K562 (cell line): ENCODE results near the gene FBLN7. TPM values are rescaled to one million over a fixed set of nuclear protein-coding genes. Genes with fewer than 3 reads are reported as not detected.
A peak's percentile ranks its signal among the peaks of the same experiment; 100 is the strongest.

Source experiments
- ATAC-seq: fragments of 200-7000 bp; cut with Tn5 transposase; 3 replicates; pipeline ENCODE4 v1.9.1; 2020; ENCODE audit warnings: moderate library complexity
- BruUV-seq: library from RNA; stranded (reverse); fragments of 400-500 nt; replicated peaks from 2 replicates; lab custom pipeline; 2021; lab: Mats Ljungman, UMichigan
- CTCF ChIA-PET: fragments of 300-600 bp; formaldehyde crosslinking; extraction: SDS; loops from one replicate; lab custom pipeline; 2021; ENCODE audit warnings: low intra/inter-chr PET ratio; lab: Yijun Ruan, JAX
- POLR2A ChIA-PET: fragments of 300-600, 350-650 bp; sonication (Branson Sonifier 250); formaldehyde crosslinking; extraction: SDS; loops from one replicate; lab custom pipeline; 2021; ENCODE audit warnings: antibody characterized with exemption, inconsistent platforms; lab: Yijun Ruan, JAX
- DNase-seq, 4 experiments: peaks; one replicate each; pipeline versions ENCODE4 v3.0.0 to v3.0.0-alpha.2; 2011 to 2018; ENCODE audit warnings: low spot score in 3 of 4, mixed read lengths in 3 of 4; ENCODE audit errors: extremely low read depth in 1 of 4
- FAIRE-seq: peaks from 2 replicates; lab custom pipeline; 2011; peaks lifted over from hg19 to GRCh38; lab: Jason Lieb, UNC
- H2AFZ ChIP-seq: 2 replicates; pipeline ENCODE4 v1.6.0; 2011; ENCODE audit warnings: low read depth, low read length, control low read depth, inconsistent platforms
- H3K27ac ChIP-seq: fragments of 200-600 bp; 3 replicates; pipeline ENCODE4 v1.8.0; 2011; ENCODE audit warnings: low read depth, mild to moderate bottlenecking, control low read depth, inconsistent platforms, low read length, moderate library complexity, mixed read lengths; ENCODE audit errors: extremely low read depth
- H3K27me3 ChIP-seq, 2 experiments: fragments of 300-600 bp in 1 of 2; 2 replicates in 1 of 2; 3 replicates in 1 of 2; pipeline versions ENCODE4 v1.6.0 to v1.8.0; 2011; ENCODE audit warnings: inconsistent platforms in 2 of 2, low read length in 2 of 2, mild to moderate bottlenecking in 1 of 2, mixed read lengths in 1 of 2, moderate library complexity in 1 of 2; ENCODE audit not compliant: control insufficient read depth in 2 of 2, insufficient read depth in 2 of 2
- H3K36me3 ChIP-seq: fragments of 300-600 bp; 3 replicates; pipeline ENCODE4 v1.8.0; 2011; ENCODE audit warnings: mild to moderate bottlenecking, low read length, inconsistent platforms; ENCODE audit not compliant: control insufficient read depth, insufficient read depth
- H3K4me1 ChIP-seq, 2 experiments: fragments of 200-600 bp in 1 of 2; replicated peaks in 1 of 2; 2 replicates in 1 of 2; 3 replicates in 1 of 2; pipeline versions ENCODE4 v1.5.1 to v1.8.0; 2011; ENCODE audit warnings: inconsistent platforms in 2 of 2, low read length in 2 of 2, mild to moderate bottlenecking in 1 of 2, mixed read lengths in 1 of 2, moderate library complexity in 1 of 2; ENCODE audit not compliant: control insufficient read depth in 2 of 2, insufficient read depth in 2 of 2
- H3K4me2 ChIP-seq: 2 replicates; pipeline ENCODE4 v1.6.1; 2011; ENCODE audit warnings: low read length, control low read depth, inconsistent platforms, mixed read lengths; ENCODE audit not compliant: insufficient read depth
- H3K4me3 ChIP-seq: fragments of 200-600 bp; sonication (generic), shearing (Covaris generic); 2 replicates; pipeline ENCODE4 v1.5.1; 2016; ENCODE audit warnings: control low read depth, inconsistent platforms
- H3K79me2 ChIP-seq: fragments of 200-600 bp; 3 replicates; pipeline ENCODE4 v1.8.0; 2011; ENCODE audit warnings: low read length, inconsistent platforms; ENCODE audit not compliant: control insufficient read depth, insufficient read depth
- H3K9ac ChIP-seq, 2 experiments: 2 replicates each; pipeline versions ENCODE4 v1.6.0 to v1.6.1; 2011; ENCODE audit warnings: low read depth in 2 of 2, low read length in 2 of 2, control low read depth in 1 of 2, inconsistent platforms in 1 of 2, mild to moderate bottlenecking in 1 of 2, mixed read lengths in 1 of 2; ENCODE audit not compliant: insufficient read depth in 1 of 2
- H3K9me1 ChIP-seq: one replicate; pipeline ENCODE4 v1.6.0; 2011; ENCODE audit warnings: inconsistent platforms, mild to moderate bottlenecking, low read length, moderate library complexity; ENCODE audit not compliant: control insufficient read depth, insufficient read depth
- H3K9me3 ChIP-seq: replicated peaks from 2 replicates; pipeline ENCODE4 v1.5.1; 2011; ENCODE audit warnings: low read depth, low read length, inconsistent platforms; ENCODE audit not compliant: control insufficient read depth, insufficient read depth
- H4K20me1 ChIP-seq: replicated peaks from 2 replicates; pipeline ENCODE4 v1.6.1; 2011; ENCODE audit warnings: low read length, inconsistent platforms, mixed read lengths; ENCODE audit not compliant: control insufficient read depth, insufficient read depth
- C11orf30 ChIP-seq: fragments of 450-650 bp; IDR thresholded peaks from 2 replicates; pipeline ENCODE4 v1.6.1; 2016; ENCODE audit warnings: low read depth, mild to moderate bottlenecking
- L3MBTL2 ChIP-seq: fragments of 450-650 bp; IDR thresholded peaks from 2 replicates; pipeline ENCODE4 v1.6.1; 2016; ENCODE audit warnings: mild to moderate bottlenecking, moderate library complexity
- ZBTB33 ChIP-seq: sonication (generic); formaldehyde crosslinking; IDR thresholded peaks from 2 replicates; pipeline ENCODE4 v1.8.1; 2023; ENCODE audit warnings: mild to moderate bottlenecking, missing genetic modification reagents
- WGBS: fragments of 100-300 bp; shearing (Covaris generic); methylation state at CpG from one replicate; pipeline ENCODE4 v1.1.6; 2016; ENCODE audit warnings: low coverage, mixed read lengths; ENCODE audit not compliant: insufficient coverage; ENCODE audit errors: missing lambda C conversion rate; 5-methylcytosine and 5-hydroxymethylcytosine counted together
- in situ Hi-C: fragments of 300-500 bp; cut with MboI; formaldehyde crosslinking; loops from 4 replicates; pipeline ENCODE4 v1.15.0; 2018; ENCODE audit warnings: inconsistent platforms, mixed read lengths
- intact Hi-C: fragments of 100-400 bp; cut with micrococcal nuclease; formaldehyde crosslinking; loops from 2 replicates; pipeline ENCODE4 v1.14.2; 2022
- polyA plus RNA-seq, 8 experiments: library from polyadenylated mRNA; depleted of rRNA in 4 of 8; stranded (reverse) in 5 of 8; unstranded in 3 of 8; fragments of >200 nt; fragmentation: Nextera tagmentation in 2 of 8; fragmentation: Illumina TruSeq in 1 of 8; extraction: Ambion mirVana in 2 of 8; extraction: Trizol in 1 of 8; gene quantifications; 2 replicates each; pipeline versions ENCODE4 v1.2.1 to v1.2.3, GENCODE V29; 2011 to 2014; ENCODE audit warnings: inconsistent platforms in 1 of 8, missing spikeins in 1 of 8
- total RNA-seq, 7 experiments: library from RNA; depleted of rRNA in 6 of 7; stranded (reverse); fragments of >200 nt in 6 of 7; fragmentation: Illumina TruSeq in 2 of 7; extraction: Trizol in 2 of 7; gene quantifications; 2 replicates each; pipeline versions ENCODE4 v1.2.1 to v1.2.3, GENCODE V29; 2011 to 2021; ENCODE audit warnings: low replicate concordance in 1 of 7

The FBLN7 gene
- total and polyA plus RNA-seq, 9 of the 15 experiments (the other 6 are each of a cell fraction or from before 2014, with no cell fraction given): 0.13 TPM; not detected in 8

GRCh38 chr2:112159454-112159921 lies 21.3 kb downstream of the FBLN7 start:
- DNase-seq (no peak), ATAC-seq (no peak), FAIRE-seq (no peak)
- Histone ChIP-seq H4K20me1 (no peaks in the 10 kb centered on the region), H3K9me1 (no peaks in the 10 kb centered on the region), H2AFZ (0 out of 2 replicates have a peak overlapping the region, but pooled peaks have one; percentile 51), H3K4me3 (no peak overlapping the region), H3K27me3 (peaks cover 20 to 61% of the 10 kb centered on the region in 2 experiments; a peak in 4 of 5 replicates), H3K4me2 (0 out of 2 replicates have a peak overlapping the region, but pooled peaks have one; percentile 32), H3K79me2 (no peaks in the 10 kb centered on the region), H3K27ac (no peak overlapping the region), H3K36me3 (no peaks in the 10 kb centered on the region), H3K9ac (no peak overlapping the region), H3K9me3 (no peaks in the 10 kb centered on the region), H3K4me1 (peaks cover 0 to 29% of the 10 kb centered on the region in 2 experiments; a peak in 3 of 5 replicates)
- POLR2A ChIA-PET: interaction anchor here (1.0 kb wide), 1 partner anchor 10 kb away, joined by 3 read pairs; no protein-coding TSS in a partner anchor
- intact Hi-C loops: no loop called here
- TF ChIP-seq ZBTB33: peak; percentile 73
- TF ChIP-seq C11orf30: no peak
- TF ChIP-seq L3MBTL2: peak; percentile 25; the same call in 1 of the 2 replicates
- in situ Hi-C loops: no loop called here
- CTCF ChIA-PET: no interaction called here
- 54% methylated on average over 30 of the region's 31 CpGs for WGBS
- BruUV-seq: no TSS peak
